Measurements from ENCODE around the gene ABCA2. TPM values are rescaled to one million over a fixed set of nuclear protein-coding genes. Genes with fewer than 3 reads are reported as not detected.

Gene ABCA2, protein sequence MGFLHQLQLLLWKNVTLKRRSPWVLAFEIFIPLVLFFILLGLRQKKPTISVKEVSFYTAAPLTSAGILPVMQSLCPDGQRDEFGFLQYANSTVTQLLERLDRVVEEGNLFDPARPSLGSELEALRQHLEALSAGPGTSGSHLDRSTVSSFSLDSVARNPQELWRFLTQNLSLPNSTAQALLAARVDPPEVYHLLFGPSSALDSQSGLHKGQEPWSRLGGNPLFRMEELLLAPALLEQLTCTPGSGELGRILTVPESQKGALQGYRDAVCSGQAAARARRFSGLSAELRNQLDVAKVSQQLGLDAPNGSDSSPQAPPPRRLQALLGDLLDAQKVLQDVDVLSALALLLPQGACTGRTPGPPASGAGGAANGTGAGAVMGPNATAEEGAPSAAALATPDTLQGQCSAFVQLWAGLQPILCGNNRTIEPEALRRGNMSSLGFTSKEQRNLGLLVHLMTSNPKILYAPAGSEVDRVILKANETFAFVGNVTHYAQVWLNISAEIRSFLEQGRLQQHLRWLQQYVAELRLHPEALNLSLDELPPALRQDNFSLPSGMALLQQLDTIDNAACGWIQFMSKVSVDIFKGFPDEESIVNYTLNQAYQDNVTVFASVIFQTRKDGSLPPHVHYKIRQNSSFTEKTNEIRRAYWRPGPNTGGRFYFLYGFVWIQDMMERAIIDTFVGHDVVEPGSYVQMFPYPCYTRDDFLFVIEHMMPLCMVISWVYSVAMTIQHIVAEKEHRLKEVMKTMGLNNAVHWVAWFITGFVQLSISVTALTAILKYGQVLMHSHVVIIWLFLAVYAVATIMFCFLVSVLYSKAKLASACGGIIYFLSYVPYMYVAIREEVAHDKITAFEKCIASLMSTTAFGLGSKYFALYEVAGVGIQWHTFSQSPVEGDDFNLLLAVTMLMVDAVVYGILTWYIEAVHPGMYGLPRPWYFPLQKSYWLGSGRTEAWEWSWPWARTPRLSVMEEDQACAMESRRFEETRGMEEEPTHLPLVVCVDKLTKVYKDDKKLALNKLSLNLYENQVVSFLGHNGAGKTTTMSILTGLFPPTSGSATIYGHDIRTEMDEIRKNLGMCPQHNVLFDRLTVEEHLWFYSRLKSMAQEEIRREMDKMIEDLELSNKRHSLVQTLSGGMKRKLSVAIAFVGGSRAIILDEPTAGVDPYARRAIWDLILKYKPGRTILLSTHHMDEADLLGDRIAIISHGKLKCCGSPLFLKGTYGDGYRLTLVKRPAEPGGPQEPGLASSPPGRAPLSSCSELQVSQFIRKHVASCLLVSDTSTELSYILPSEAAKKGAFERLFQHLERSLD (N-terminal part only)
- total RNA-seq (100 to 1,000 TPM; 120 to 131 TPM), total RNA-seq (86.1 to 156 reads per million in 2 donors)

DNA sequence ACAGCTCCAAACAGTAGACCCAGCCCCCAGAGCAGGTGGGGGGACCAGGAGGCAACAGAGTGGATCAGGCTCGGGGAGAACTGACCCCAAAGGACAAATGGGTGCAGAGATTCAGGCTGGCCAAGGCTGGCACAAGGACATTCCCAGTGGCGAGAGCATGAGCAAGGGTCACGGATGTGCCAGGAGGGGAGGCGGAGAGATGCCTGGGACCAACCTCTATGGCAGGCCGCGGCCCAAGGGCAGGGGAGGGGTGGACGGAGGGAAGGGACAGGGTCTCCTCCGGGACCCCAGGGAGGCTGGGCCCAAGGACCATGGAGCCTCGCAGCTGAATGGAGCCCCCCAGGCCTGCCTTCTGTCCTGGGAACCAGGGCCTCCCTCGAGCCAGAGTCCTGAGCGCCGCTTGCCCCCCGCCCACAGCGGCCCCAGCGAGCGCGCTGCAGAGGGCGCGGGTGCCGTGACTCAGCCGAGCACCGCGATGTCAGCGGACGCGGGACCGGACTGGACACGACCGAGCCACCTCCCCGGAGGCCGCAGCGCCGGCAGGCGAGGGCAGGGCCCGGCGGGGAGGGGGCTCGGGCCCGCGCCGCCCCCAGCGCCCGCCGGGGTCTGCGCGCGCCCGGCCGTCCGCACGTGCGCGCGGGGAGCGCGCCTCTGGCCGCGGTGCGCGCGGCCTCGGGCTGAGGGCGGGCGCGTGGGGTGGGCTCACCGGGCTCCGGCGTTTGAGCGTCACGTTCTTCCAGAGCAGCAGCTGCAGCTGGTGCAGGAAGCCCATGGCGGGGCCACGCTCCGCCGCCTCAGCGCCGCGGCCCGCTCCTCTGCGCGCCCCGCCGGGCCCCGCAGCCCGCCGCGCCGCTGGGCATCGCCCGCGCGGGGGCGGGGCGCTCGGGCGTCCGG, at the start of gene ABCA2:
TSS of gene ABCA2 (minus strand) at position 869 of the 894 bp plus-strand sequence. CDS start at position 772, 97 bp downstream.
- no peaks in the 10 kb centered on the region for H3K27me3 Mint-ChIP-seq
- H3K36me3 Mint-ChIP-seq (ENCODE audit: low read depth), result no peaks in the 10 kb centered on the region
- no peak for DNase-seq
- H3K4me1 Mint-ChIP-seq, result peaks cover 28% of the 10 kb centered on the region
- H3K27ac Mint-ChIP-seq, result peak within 1 kb of the TSS; percentile 87
- H3K4me3 Mint-ChIP-seq, result peak within 1 kb of the TSS; percentile 94
- no peaks in the 10 kb centered on the region for H3K9me3 ChIP-seq (ENCODE audit: control insufficient read depth, low read length, poor library complexity, severe bottlenecking)
- ATAC-seq, result no peak

DNA sequence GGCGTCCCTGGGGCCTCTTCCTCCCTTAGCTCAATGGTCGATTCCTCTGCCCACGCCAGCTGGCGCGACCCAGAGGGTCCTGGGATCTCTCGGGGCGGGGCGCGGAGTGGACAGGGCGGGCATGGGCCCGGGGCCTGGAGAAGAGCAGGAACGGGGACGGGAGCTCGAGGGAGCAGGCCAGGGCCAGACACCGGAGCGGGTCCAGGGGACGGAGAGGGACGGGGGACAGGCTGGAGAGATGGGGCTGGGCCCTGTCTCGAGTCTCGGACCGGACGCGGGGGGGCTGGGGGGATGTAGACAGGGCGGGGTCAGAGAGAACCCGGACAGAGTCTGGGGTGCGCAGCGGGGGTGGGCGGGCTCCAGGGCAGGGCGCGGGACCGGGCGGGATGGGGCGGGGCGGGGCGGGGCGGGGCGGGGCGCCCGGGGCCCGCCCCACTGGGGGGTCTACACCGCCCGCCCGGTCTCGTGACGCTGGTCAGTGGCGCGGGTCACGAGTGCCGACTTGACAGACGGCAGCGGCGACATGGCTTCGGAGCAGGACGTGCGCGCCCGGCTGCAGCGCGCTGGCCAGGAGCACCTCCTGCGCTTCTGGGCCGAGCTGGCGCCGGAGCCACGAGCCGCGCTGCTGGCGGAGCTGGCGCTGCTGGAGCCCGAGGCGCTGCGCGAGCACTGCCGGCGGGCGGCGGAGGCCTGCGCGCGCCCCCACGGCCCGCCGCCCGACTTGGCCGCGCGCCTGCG, 49.1 kb upstream of the ABCA2 start, which contains the start of gene UAP1L1:
TSS of gene UAP1L1 (plus strand) at position 508 of the 738 bp plus-strand sequence. CDS start at position 524, 16 bp downstream.
- H3K36me3 Mint-ChIP-seq (ENCODE audit: low read depth), result no peaks in the 10 kb centered on the region
- peak; percentile 80 for ATAC-seq
- peak within 1 kb of the TSS; percentile 83 for H3K4me3 Mint-ChIP-seq
- H3K27ac Mint-ChIP-seq, result no peak within 1 kb of the TSS
- H3K4me1 Mint-ChIP-seq, result no peaks in the 10 kb centered on the region
- peak; percentile 32 to 56 (median 47) for DNase-seq
- H3K27me3 Mint-ChIP-seq, result no peaks in the 10 kb centered on the region
- no peaks in the 10 kb centered on the region for H3K9me3 ChIP-seq (ENCODE audit: control insufficient read depth, low read length, poor library complexity, severe bottlenecking)

DNA sequence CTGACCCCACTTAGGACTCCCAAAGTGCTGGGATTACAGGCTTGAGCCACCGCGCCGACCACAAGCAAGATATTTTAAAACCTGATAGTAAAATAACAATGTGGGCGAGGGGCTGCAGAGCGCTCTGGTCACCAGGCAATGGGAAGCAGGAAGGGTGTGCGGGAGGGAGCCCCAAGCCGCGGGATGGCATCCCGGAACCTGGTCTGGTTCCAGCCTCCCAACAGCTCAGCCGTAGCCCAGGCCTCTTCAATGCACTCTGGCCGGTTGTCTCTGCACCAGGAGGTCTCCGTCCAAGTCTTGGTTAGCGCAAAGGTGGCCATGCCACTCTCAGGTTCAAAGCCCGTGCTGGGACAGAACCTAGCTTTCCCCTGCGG, 48.6 kb upstream of the ABCA2 start:
- no peak overlapping the region for H3K27ac Mint-ChIP-seq
- H3K36me3 Mint-ChIP-seq (ENCODE audit: low read depth), result no peaks in the 10 kb centered on the region
- peak overlapping the region; percentile 69 for H3K4me3 Mint-ChIP-seq
- no peaks in the 10 kb centered on the region for H3K4me1 Mint-ChIP-seq
- ATAC-seq, result no peak
- H3K27me3 Mint-ChIP-seq, result no peaks in the 10 kb centered on the region
- no peak for DNase-seq
- no peaks in the 10 kb centered on the region for H3K9me3 ChIP-seq (ENCODE audit: control insufficient read depth, low read length, poor library complexity, severe bottlenecking)

DNA sequence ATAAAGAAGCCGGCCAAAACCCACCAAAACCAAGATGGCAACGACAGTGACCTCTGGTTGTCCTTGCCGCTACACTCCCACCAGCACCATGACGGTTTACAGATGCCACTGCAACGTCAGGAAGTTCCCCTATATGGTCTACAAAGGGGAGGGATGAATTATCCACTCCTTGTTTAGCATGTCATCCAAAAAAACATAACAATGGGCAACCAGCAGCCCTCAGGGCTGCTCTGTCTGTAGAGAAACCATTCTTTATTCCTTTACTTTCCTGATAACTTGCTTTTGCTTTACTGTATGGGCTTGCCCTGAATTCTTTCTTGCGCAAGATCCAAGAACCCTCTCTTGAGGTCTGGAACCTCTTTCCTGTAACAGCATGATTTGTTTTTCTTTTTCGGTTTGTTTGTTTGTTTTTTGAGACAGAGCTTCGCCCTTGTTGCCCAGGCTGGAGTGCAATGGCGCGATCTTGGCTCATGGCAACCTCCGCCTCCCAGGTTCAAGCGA, 47.3 kb upstream of the ABCA2 start:
- Mint-ChIP-seq H3K4me3 (no peak overlapping the region), H3K27ac (no peak overlapping the region), H3K4me1 (peaks cover 7% of the 10 kb centered on the region), H3K36me3 (ENCODE audit: low read depth) (no peaks in the 10 kb centered on the region), H3K27me3 (no peaks in the 10 kb centered on the region)
- ATAC-seq (no peak), DNase-seq (no peak)
- H3K9me3 ChIP-seq (ENCODE audit: control insufficient read depth, low read length, poor library complexity, severe bottlenecking), result no peaks in the 10 kb centered on the region

DNA sequence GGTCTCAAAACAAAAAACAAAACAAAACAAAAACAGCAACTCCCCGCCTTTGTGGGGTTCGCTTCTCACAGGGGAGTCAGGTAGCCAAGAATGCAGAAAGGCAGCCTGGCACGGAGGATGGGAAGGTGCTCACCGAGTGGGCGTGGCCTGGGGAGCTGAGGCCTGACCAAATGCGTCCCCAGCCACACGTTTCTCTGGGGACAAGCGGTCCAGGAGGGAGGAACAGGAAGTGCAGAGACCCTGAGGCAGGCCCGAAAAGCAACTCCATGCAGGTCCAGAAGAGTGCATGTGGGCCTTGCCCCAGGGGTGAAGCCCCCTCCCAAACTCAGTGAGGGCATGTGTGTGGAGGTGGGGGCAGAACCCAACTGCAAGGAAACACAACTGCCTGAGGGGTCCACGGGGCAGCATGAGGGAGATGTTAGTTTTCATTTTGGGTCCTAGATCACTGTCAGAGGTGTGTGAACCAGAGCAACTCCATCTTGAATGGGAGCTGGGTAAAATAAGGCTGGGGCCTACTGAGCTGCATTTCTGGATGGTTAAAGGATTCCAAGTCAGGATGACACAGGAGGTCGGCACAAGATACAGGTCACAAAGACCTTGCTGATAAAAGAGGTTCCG, 46.7 kb upstream of the ABCA2 start:
- H3K27me3 Mint-ChIP-seq, result no peaks in the 10 kb centered on the region
- peaks cover 7% of the 10 kb centered on the region for H3K4me1 Mint-ChIP-seq
- H3K36me3 Mint-ChIP-seq (ENCODE audit: low read depth), result no peaks in the 10 kb centered on the region

DNA sequence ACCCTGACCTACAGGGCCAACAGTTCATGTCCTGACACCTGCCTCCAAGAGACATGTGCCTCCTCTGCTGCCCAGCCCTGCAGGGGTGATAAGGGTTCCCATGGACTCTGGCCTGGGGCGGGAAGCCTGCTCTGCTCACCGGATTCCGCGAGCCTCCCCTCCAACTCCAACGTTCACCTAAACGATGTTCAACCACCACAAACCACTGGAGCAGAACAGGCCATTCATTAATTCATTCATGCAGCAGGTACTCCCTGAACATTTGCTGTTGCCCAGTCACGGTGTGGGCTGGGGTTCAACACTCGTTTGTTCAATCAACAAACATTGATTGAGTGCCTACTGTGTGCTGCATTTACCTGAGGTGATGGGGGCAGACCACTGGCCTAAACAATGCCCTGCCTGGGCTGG, 46.0 kb upstream of the ABCA2 start:
- H3K9me3 ChIP-seq (ENCODE audit: control insufficient read depth, low read length, poor library complexity, severe bottlenecking), result no peaks in the 10 kb centered on the region
- ATAC-seq (no peak), DNase-seq (no peak)
- Mint-ChIP-seq H3K27me3 (no peaks in the 10 kb centered on the region), H3K36me3 (ENCODE audit: low read depth) (no peaks in the 10 kb centered on the region), H3K4me1 (peaks cover 7% of the 10 kb centered on the region), H3K4me3 (no peak overlapping the region), H3K27ac (no peak overlapping the region)

More for the DNA sequence above, 46.7 kb upstream of the ABCA2 start:
- DNase-seq (no peak), ATAC-seq (no peak)
- no peaks in the 10 kb centered on the region for H3K9me3 ChIP-seq (ENCODE audit: control insufficient read depth, low read length, poor library complexity, severe bottlenecking)
- Mint-ChIP-seq H3K27ac (no peak overlapping the region), H3K4me3 (no peak overlapping the region)

DNA sequence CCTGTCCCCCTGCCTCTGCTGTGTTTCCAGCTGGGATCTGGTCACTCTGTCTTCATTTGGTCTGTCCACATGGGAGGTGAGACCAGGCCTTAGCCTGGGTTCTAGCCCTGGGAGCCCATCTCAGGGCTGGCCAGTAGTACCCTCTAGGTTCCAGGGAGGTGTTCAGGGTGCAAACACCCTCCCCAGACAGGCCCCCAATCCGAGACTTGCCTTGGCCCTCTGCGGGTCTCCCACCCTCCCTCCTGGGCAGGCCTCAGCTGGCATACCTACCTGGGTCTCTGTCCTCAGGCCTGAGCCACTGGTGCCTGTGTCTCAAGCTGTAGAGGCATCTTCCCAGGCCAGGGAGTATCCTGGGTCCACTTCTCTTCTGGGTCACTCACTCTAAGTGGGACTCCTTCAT, 43.2 kb upstream of the ABCA2 start:
- Mint-ChIP-seq H3K36me3 (ENCODE audit: low read depth) (no peaks in the 10 kb centered on the region), H3K4me1 (peaks cover 11% of the 10 kb centered on the region), H3K4me3 (peak overlapping the region; percentile 84), H3K27me3 (peaks cover 5% of the 10 kb centered on the region), H3K27ac (peak overlapping the region; percentile 32)
- no peaks in the 10 kb centered on the region for H3K9me3 ChIP-seq (ENCODE audit: control insufficient read depth, low read length, poor library complexity, severe bottlenecking)
- DNase-seq (no peak), ATAC-seq (no peak)

DNA sequence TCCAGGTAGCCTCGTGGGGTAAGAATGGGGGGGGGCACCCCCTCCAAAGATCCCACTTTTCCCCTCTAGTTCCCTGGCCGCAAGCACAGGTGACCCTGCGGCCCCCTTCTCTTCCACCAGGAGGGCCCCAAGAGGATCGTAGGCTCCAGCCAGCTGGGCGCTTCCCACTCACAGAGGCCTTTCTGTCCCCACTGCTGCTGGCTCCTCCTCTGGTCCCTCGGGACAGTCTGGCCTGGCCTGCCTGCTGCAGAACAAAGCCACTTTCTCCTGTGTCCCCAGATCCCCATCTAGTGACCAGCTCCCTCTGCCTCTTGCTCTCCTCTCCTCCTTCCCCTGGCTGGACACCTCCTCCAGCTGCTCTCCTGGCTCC, 42.9 kb upstream of the ABCA2 start:
- Mint-ChIP-seq H3K4me1 (peaks cover 11% of the 10 kb centered on the region), H3K36me3 (ENCODE audit: low read depth) (no peaks in the 10 kb centered on the region), H3K4me3 (peak overlapping the region; percentile 84), H3K27ac (peak overlapping the region; percentile 32), H3K27me3 (peaks cover 5% of the 10 kb centered on the region)
- ATAC-seq (no peak), DNase-seq (no peak)
- no peaks in the 10 kb centered on the region for H3K9me3 ChIP-seq (ENCODE audit: control insufficient read depth, low read length, poor library complexity, severe bottlenecking)

DNA sequence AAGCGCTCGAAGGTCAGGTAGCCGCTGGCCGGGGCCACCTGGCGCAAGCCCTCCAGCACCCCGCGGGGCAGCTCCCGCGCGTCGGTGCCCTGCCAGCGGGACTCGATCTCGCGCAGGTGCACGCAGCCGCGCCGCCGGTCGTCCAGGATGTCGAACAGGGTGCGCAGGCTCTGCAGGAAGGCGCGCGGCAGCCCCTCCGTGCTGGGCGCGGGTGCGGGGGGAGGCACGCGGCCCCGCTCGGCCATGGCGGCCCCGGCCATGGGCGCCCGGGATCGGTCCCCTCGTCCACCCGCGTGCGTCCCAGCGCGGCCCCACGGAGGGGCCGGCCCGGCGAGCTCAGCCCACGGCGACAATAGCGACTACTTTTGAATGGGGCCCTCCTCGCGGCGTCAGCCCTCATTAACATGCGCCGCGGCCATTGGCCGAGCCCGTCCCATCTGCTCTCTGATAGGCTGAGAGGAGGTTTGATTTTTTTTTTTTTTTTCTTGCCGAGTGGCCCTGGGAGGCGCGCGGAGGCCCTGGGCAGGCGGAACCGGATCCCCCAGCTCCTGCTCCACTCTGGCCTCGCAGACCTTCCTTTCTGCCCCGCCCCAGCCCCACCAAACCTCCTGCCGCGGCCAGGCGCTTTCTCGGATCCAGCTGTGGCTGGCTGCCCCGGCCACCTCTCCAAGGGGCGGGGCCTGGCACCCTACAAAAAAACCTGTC, 42.3 kb upstream of the ABCA2 start, which contains the start of gene SAPCD2:
TSS of gene SAPCD2 (minus strand) at position 357 of the 705 bp plus-strand sequence. CDS start at position 260, 97 bp downstream.
- Mint-ChIP-seq H3K27ac (peak within 1 kb of the TSS; percentile 32), H3K36me3 (ENCODE audit: low read depth) (no peaks in the 10 kb centered on the region), H3K4me3 (peak within 1 kb of the TSS; percentile 84), H3K27me3 (peaks cover 5% of the 10 kb centered on the region), H3K4me1 (peaks cover 14% of the 10 kb centered on the region)
- ATAC-seq (peak; percentile 91), DNase-seq (peak; percentile 72 to 81 (median 80))
- no peaks in the 10 kb centered on the region for H3K9me3 ChIP-seq (ENCODE audit: control insufficient read depth, low read length, poor library complexity, severe bottlenecking)

DNA sequence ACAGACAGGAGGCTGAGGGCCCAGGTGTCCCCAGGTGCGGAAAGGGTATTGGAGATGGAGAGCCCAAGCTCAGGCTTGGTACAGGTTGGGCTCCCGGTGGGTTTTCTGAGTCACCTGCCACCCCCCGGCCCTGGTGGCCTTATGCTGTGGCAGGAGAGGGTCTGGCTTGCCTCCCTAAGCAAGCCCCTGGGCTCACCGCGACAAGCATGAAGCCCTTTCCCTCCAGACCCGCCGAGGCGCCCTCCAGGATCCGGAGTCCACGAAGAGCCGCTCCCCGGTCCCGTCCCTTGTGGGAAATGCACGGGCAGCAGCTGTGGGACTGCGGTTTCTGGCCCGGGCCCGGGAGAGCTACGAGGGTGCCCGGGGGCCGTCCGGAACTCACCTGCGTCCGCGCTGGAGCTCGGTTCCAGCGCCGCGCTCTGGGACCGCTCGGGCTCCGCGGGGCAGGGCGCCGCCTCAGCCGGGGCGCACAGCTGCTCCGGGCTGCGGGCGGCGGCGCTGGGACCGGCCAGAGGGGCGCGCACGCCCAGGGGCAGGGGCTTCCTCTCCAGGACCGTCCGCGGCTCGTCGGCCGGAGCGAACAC, 41.6 kb upstream of the ABCA2 start:
- Mint-ChIP-seq H3K27me3 (peaks cover 5% of the 10 kb centered on the region), H3K4me1 (peaks cover 14% of the 10 kb centered on the region), H3K4me3 (peak overlapping the region; percentile 43), H3K36me3 (ENCODE audit: low read depth) (no peaks in the 10 kb centered on the region), H3K27ac (no peak overlapping the region)
- no peaks in the 10 kb centered on the region for H3K9me3 ChIP-seq (ENCODE audit: control insufficient read depth, low read length, poor library complexity, severe bottlenecking)
- DNase-seq (no peak), ATAC-seq (no peak)
